Measurements from ENCODE around the gene FBXO33.

DNA sequence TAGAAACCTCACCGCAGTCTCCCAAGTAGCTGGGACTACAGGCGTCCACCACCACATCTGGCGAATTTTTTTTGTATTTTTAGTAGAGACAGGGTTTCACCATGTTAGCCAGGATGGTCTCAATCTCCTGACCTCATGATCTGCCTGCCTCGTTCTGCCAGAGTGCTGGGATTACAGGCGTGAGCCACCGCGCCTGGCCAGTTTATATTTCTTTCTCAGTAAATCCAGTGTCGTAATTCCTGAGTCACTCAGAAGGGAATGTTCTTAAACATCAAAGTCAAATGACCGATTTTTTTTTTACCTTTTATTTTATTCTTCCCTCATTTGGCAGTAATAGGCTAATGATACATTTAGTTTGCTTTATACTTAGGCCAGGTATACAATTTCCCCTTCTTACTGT lies 80.5 kb downstream of the FBXO33 start:
- TF ChIP-seq POLR2AphosphoS5 (IDR thresholded peaks at IDR 0.05; ENCODE audit: low read depth, low read length) = no peak
- TF ChIP-seq, protein P1, sequence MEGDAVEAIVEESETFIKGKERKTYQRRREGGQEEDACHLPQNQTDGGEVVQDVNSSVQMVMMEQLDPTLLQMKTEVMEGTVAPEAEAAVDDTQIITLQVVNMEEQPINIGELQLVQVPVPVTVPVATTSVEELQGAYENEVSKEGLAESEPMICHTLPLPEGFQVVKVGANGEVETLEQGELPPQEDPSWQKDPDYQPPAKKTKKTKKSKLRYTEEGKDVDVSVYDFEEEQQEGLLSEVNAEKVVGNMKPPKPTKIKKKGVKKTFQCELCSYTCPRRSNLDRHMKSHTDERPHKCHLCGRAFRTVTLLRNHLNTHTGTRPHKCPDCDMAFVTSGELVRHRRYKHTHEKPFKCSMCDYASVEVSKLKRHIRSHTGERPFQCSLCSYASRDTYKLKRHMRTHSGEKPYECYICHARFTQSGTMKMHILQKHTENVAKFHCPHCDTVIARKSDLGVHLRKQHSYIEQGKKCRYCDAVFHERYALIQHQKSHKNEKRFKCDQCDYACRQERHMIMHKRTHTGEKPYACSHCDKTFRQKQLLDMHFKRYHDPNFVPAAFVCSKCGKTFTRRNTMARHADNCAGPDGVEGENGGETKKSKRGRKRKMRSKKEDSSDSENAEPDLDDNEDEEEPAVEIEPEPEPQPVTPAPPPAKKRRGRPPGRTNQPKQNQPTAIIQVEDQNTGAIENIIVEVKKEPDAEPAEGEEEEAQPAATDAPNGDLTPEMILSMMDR (IDR thresholded peaks at IDR 0.05 in 2 of 3, conservative IDR thresholded peaks at IDR 0.05 in 1 of 3; ENCODE audit: borderline replicate concordance in 1 of 3, insufficient read depth in 1 of 3, low read depth in 2 of 3, low read length in 2 of 3) = no peak
- TF ChIP-seq JUND (IDR thresholded peaks at IDR 0.05) = no peak

Measured in HCT116 (cell line).